Retina (tissue), 1 donor: Measurements from ENCODE around the gene MBD3L2.
"Not testable (repeated sequence)": the region's sequence is repeated elsewhere in the genome, so short reads cannot be mapped to it uniquely, and the experiment has no call there.

Source experiments
- DNase-seq: peaks from one replicate; pipeline ENCODE4 v3.0.0-alpha.2; 2016

Gene MBD3L2

GRCh38 chr19:7049021-7049420, at the start of gene MBD3L2:
Gene MBD3L2, plus strand, starts transcription at chr19:7049321. Its CDS starts 53 bp downstream, at chr19:7049374.
- DNase-seq = not testable (repeated sequence)

- DNase-seq = no peak
Observed at GRCh38 chr19:6999933-7000332, 49.2 kb upstream of the MBD3L2 start.

- DNase-seq = no peak
Observed at GRCh38 chr19:7000333-7000732, 48.8 kb upstream of the MBD3L2 start.

- DNase-seq = no peak
Observed at GRCh38 chr19:7000816-7001215, 48.3 kb upstream of the MBD3L2 start.

GRCh38 chr19:7004313-7004931, 44.7 kb upstream of the MBD3L2 start:
- peak; percentile 6 for DNase-seq

- DNase-seq = no peak
Observed at GRCh38 chr19:7006135-7006704, 42.9 kb upstream of the MBD3L2 start.

GRCh38 chr19:7007859-7008258, 41.3 kb upstream of the MBD3L2 start:
- no peak for DNase-seq

GRCh38 chr19:7010722-7011593, 38.2 kb upstream of the MBD3L2 start:
- no peak for DNase-seq

GRCh38 chr19:7013678-7014077, 35.4 kb upstream of the MBD3L2 start:
- no peak for DNase-seq

GRCh38 chr19:7018828-7019227, 30.3 kb upstream of the MBD3L2 start:
- no peak for DNase-seq

- not testable (repeated sequence) for DNase-seq
Observed at GRCh38 chr19:7021331-7021730, 27.8 kb upstream of the MBD3L2 start, which contains the start of gene MBD3L2B. Gene MBD3L2B, minus strand, starts transcription at chr19:7021431. Its CDS starts 34 bp downstream, at chr19:7021397.

- not testable (repeated sequence) for DNase-seq
Observed at GRCh38 chr19:7028790-7029189, 20.3 kb upstream of the MBD3L2 start.

GRCh38 chr19:7030278-7030677, 18.8 kb upstream of the MBD3L2 start, which contains the start of gene MBD3L5:
Gene MBD3L5, plus strand, starts transcription at chr19:7030578. Its CDS starts 34 bp downstream, at chr19:7030612.
- DNase-seq = not testable (repeated sequence)

GRCh38 chr19:7040079-7040478, 9.0 kb upstream of the MBD3L2 start, which contains the start of gene MBD3L4:
Gene MBD3L4, minus strand, starts transcription at chr19:7040179. Its CDS starts 35 bp downstream, at chr19:7040144.
- DNase-seq = not testable (repeated sequence)

GRCh38 chr19:7041563-7041962, 7.6 kb upstream of the MBD3L2 start:
- DNase-seq = not testable (repeated sequence)

GRCh38 chr19:7051421-7051820, 2.3 kb downstream of the MBD3L2 start:
- DNase-seq = not testable (repeated sequence)

GRCh38 chr19:7052896-7053295, 3.8 kb downstream of the MBD3L2 start:
- not testable (repeated sequence) for DNase-seq

- DNase-seq = not testable (repeated sequence)
Observed at GRCh38 chr19:7054635-7055368, 5.7 kb downstream of the MBD3L2 start.

- DNase-seq = not testable (repeated sequence)
Observed at GRCh38 chr19:7055679-7056078, 6.6 kb downstream of the MBD3L2 start.

GRCh38 chr19:7056371-7056770, 7.2 kb downstream of the MBD3L2 start:
- DNase-seq = not testable (repeated sequence)

GRCh38 chr19:7058576-7058975, 9.5 kb downstream of the MBD3L2 start, which contains the start of gene MBD3L3:
Gene MBD3L3, minus strand, starts transcription at chr19:7058676. Its CDS starts 71 bp downstream, at chr19:7058605.
- not testable (repeated sequence) for DNase-seq

- not testable (repeated sequence) for DNase-seq
Observed at GRCh38 chr19:7059977-7060376, 10.9 kb downstream of the MBD3L2 start.
